ENCODE data around the gene CTR9. TPM values are rescaled to one million over a fixed set of nuclear protein-coding genes. Genes with fewer than 3 reads are reported as not detected.

CTR9 gene
- total and polyA plus RNA-seq, 9 of the 15 experiments (the other 6 are each of a cell fraction or from before 2014, with no cell fraction given) = 25.4 to 79.3 (median 47.3) TPM

DNA sequence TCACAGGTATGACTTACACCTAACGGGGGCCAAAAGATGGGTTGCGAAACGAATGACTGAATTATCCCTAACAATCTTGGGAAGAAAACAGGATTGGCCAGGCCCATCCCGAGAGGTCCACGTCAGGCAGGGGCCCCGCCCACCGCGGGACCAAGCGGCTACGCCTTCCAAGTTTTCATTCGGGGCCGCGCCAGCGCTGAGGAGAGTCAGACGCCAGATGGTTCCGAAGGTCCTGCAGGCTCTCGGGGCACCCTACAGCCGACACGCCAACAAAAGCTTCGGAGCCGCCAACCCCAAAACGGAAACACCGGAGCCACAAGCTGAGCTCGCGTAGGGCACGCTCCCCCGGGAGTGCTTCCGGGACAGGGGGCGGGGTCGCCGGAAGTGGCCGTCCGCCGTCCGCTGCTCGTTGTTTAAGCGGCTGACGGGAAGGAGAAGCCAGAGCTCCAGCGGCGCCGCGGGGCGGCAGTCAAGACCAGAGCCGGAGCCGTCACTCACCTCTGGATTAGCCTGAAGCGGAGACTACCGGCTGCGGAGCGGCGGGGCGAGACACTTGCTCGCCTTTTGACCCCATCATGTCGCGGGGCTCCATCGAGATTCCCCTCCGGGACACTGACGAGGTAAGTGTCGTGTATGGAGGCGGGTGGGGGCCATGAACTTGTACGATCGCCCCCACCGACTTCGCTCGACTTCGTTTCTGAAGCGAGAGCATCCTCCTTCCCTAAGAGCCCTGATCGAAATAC is at the start of gene CTR9 (continued):
- TF ChIP-seq, protein P1, sequence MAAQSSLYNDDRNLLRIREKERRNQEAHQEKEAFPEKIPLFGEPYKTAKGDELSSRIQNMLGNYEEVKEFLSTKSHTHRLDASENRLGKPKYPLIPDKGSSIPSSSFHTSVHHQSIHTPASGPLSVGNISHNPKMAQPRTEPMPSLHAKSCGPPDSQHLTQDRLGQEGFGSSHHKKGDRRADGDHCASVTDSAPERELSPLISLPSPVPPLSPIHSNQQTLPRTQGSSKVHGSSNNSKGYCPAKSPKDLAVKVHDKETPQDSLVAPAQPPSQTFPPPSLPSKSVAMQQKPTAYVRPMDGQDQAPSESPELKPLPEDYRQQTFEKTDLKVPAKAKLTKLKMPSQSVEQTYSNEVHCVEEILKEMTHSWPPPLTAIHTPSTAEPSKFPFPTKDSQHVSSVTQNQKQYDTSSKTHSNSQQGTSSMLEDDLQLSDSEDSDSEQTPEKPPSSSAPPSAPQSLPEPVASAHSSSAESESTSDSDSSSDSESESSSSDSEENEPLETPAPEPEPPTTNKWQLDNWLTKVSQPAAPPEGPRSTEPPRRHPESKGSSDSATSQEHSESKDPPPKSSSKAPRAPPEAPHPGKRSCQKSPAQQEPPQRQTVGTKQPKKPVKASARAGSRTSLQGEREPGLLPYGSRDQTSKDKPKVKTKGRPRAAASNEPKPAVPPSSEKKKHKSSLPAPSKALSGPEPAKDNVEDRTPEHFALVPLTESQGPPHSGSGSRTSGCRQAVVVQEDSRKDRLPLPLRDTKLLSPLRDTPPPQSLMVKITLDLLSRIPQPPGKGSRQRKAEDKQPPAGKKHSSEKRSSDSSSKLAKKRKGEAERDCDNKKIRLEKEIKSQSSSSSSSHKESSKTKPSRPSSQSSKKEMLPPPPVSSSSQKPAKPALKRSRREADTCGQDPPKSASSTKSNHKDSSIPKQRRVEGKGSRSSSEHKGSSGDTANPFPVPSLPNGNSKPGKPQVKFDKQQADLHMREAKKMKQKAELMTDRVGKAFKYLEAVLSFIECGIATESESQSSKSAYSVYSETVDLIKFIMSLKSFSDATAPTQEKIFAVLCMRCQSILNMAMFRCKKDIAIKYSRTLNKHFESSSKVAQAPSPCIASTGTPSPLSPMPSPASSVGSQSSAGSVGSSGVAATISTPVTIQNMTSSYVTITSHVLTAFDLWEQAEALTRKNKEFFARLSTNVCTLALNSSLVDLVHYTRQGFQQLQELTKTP (IDR thresholded peaks at IDR 0.05; ENCODE audit: low read depth in 1 of 2, partially characterized antibody in 2 of 2) = no peak
- peak; percentile 93 for TF ChIP-seq POLR2A (conservative IDR thresholded peaks at IDR 0.05)
- peak; percentile 78 for TF ChIP-seq PCBP1 (IDR thresholded peaks at IDR 0.05; ENCODE audit: low read depth, low read length, poor library complexity, severe bottlenecking)
- TF ChIP-seq, protein P2, sequence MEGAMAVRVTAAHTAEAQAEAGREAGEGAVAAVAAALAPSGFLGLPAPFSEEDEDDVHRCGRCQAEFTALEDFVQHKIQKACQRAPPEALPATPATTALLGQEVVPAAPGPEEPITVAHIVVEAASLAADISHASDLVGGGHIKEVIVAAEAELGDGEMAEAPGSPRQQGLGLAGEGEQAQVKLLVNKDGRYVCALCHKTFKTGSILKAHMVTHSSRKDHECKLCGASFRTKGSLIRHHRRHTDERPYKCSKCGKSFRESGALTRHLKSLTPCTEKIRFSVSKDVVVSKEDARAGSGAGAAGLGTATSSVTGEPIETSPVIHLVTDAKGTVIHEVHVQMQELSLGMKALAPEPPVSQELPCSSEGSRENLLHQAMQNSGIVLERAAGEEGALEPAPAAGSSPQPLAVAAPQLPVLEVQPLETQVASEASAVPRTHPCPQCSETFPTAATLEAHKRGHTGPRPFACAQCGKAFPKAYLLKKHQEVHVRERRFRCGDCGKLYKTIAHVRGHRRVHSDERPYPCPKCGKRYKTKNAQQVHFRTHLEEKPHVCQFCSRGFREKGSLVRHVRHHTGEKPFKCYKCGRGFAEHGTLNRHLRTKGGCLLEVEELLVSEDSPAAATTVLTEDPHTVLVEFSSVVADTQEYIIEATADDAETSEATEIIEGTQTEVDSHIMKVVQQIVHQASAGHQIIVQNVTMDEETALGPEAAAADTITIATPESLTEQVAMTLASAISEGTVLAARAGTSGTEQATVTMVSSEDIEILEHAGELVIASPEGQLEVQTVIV (CRISPR knock-in tag; IDR thresholded peaks at IDR 0.05; ENCODE audit: borderline replicate concordance) = no peak
- no peak for TF ChIP-seq RFX5 (IDR thresholded peaks at IDR 0.05; ENCODE audit: low read depth, low read length)
- TF ChIP-seq ESRRA (IDR thresholded peaks at IDR 0.05; ENCODE audit: borderline replicate concordance, low read depth) = peak; percentile 67; the same call in 1 of the 2 replicates
- 0 out of 2 replicates have a peak, but pooled peaks have one; percentile 3 for TF ChIP-seq SMC3 (conservative IDR thresholded peaks at IDR 0.05; ENCODE audit: insufficient read depth, low read depth, low read length)
- no peak for TF ChIP-seq BRD4 (IDR thresholded peaks at IDR 0.05)
- TF ChIP-seq, protein P3, sequence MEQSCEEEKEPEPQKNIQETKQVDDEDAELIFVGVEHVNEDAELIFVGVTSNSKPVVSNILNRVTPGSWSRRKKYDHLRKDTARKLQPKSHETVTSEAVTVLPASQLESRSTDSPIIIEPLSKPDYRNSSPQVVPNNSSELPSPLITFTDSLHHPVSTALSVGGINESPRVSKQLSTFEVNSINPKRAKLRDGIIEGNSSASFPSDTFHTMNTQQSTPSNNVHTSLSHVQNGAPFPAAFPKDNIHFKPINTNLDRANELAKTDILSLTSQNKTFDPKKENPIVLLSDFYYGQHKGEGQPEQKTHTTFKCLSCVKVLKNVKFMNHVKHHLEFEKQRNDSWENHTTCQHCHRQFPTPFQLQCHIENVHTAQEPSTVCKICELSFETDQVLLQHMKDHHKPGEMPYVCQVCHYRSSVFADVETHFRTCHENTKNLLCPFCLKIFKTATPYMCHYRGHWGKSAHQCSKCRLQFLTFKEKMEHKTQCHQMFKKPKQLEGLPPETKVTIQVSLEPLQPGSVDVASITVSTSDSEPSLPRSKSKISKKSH (CRISPR knock-in tag; IDR thresholded peaks at IDR 0.05) = no peak
- TF ChIP-seq, protein P4, sequence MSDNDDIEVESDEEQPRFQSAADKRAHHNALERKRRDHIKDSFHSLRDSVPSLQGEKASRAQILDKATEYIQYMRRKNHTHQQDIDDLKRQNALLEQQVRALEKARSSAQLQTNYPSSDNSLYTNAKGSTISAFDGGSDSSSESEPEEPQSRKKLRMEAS (CRISPR knock-in tag; IDR thresholded peaks at IDR 0.05) = peak; percentile 88
- no peak for TF ChIP-seq ZKSCAN8 (CRISPR knock-in tag; IDR thresholded peaks at IDR 0.05)
- TF ChIP-seq NONO (IDR thresholded peaks at IDR 0.05; ENCODE audit: low read depth in 2 of 2, low read length in 1 of 2) = peak in 1 of 2 experiments; percentile 61; a peak in 1 of 4 replicates
- TF ChIP-seq, protein P5, sequence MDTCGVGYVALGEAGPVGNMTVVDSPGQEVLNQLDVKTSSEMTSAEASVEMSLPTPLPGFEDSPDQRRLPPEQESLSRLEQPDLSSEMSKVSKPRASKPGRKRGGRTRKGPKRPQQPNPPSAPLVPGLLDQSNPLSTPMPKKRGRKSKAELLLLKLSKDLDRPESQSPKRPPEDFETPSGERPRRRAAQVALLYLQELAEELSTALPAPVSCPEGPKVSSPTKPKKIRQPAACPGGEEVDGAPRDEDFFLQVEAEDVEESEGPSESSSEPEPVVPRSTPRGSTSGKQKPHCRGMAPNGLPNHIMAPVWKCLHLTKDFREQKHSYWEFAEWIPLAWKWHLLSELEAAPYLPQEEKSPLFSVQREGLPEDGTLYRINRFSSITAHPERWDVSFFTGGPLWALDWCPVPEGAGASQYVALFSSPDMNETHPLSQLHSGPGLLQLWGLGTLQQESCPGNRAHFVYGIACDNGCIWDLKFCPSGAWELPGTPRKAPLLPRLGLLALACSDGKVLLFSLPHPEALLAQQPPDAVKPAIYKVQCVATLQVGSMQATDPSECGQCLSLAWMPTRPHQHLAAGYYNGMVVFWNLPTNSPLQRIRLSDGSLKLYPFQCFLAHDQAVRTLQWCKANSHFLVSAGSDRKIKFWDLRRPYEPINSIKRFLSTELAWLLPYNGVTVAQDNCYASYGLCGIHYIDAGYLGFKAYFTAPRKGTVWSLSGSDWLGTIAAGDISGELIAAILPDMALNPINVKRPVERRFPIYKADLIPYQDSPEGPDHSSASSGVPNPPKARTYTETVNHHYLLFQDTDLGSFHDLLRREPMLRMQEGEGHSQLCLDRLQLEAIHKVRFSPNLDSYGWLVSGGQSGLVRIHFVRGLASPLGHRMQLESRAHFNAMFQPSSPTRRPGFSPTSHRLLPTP (IDR thresholded peaks at IDR 0.05; ENCODE audit: borderline replicate concordance, extremely low read depth, insufficient read length) = no peak
- TF ChIP-seq ZNF134 (CRISPR knock-in tag; conservative IDR thresholded peaks at IDR 0.05) = no peak
- TF ChIP-seq HIVEP1 (CRISPR knock-in tag; IDR thresholded peaks at IDR 0.05) = no peak
